Measurements from ENCODE around the gene DRC7.

- no peak for TF ChIP-seq CTCF (IDR thresholded peaks at IDR 0.05)
- TF ChIP-seq POLR2A (IDR thresholded peaks at IDR 0.05) = no peak
Observed at GRCh38 chr16:57752203-57752580, 57.6 kb downstream of the DRC7 start.

Measured in thyroid gland (tissue), 4 donors.